Testis (tissue), 2 donors: ENCODE data around the gene MAPK6.

ENCODE experiments used
- CTCF ChIP-seq, 3 experiments: fragments of 450-650 bp in 2 of 3; fragments of 200-600 bp in 1 of 3; sonication (generic) in 1 of 3; IDR thresholded peaks; one replicate each; pipeline ENCODE4 v1.5.1; 2016 to 2019; ENCODE audit warnings: antibody characterized with exemption in 3 of 3, mild to moderate bottlenecking in 2 of 3, moderate library complexity in 1 of 3
- POLR2A ChIP-seq: fragments of 450-650 bp; IDR thresholded peaks from one replicate; pipeline ENCODE4 v1.6.1; 2017; ENCODE audit warnings: antibody characterized with exemption, mild to moderate bottlenecking, moderate library complexity

DNA sequence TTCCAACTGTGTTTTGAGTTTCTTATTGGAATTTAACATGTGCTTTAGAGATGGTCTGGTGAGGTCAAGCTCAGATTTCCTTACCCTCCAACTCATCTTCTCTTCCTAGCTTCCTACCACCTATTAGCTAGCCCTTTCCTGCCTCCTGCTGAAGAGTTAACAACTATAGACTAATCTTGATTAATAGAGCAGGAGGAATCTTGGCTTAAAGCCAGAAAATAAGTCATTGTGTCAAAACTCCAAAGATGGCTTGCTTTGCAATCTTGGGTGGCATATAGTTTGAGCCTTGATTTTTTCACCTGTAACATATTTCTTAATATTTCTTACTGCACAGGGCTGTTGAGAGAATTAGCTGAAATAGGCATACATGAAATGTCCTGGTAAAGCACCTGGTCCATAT, 66.3 kb downstream of the MAPK6 start:
- TF ChIP-seq CTCF (IDR thresholded peaks at IDR 0.05) (no peak), POLR2A (no peak)
